Activated CD8-positive, alpha-beta memory T cell treated with anti-CD3 and anti-CD28 coated beads for 48 hours (primary cell): ENCODE measurements around the gene ASB6.
"Not testable (repeated sequence)": the region's sequence is repeated elsewhere in the genome, so short reads cannot be mapped to it uniquely, and the experiment has no call there.

Experiments used
- DNase-seq, 3 experiments: peaks; one replicate each; pipeline ENCODE4 v3.0.0-alpha.2; 2020; ENCODE audit warnings: low read depth in 2 of 3, low spot score in 2 of 3

ASB6 gene

GRCh38 chr9:129667378-129667777 is 25.4 kb upstream of the ASB6 start:
- no peak for DNase-seq

GRCh38 chr9:129666575-129666974 is 24.6 kb upstream of the ASB6 start:
- DNase-seq = no peak

DNA sequence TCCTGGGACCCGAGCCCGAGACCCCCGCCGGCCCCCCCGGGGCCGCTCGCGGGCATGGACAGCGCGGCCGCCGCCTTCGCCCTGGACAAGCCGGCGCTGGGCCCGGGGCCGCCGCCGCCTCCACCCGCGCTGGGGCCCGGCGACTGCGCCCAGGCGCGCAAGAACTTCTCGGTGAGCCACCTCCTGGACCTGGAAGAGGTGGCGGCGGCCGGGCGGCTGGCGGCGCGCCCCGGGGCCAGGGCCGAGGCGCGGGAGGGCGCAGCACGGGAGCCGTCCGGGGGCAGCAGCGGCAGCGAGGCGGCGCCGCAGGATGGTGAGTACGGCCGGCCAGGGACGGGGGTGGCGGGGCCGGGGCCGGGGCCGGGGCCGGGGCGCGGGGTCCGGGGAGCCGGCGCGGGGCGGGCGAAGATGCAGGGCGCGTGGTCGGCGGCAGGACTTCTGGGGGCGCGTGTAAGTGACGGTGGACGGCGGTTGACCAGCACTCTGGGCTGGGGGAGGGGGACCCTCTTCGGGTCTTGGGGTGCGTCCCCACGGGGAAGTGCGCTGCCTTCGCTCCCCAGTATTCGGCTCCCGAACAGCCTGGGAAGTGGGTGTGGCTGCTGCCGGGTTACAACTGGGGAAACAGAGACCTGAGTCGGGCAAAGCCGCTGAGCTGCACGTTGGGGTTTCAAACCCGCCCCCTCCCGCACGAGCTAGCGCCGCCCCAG is 24.0 kb upstream of the ASB6 start:
- DNase-seq = no peak

DNA sequence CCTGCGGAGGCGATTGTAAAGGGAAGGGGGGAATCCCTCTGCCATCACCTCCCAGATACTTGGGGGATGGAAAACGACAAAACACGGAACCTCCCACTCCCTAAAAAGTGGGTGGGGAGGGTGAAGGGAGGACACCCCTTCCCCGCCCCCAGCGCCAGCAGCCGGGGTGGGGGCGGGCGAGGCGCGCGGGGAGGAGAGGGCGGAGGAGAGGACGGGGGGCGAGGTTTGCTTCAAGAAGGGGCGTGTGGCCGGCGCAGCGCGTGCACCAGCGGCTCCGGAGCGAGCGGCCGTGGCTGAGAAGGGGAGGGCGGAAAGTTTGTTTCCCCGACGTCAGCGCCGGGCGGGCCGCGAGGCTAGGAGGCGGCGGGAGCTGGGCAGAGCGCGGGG is 23.4 kb upstream of the ASB6 start, which contains the start of gene PRRX2:
Gene PRRX2 (plus strand): TSS at position 259 of the 387 bp plus-strand sequence. CDS start 221 bp downstream, outside the sequence.
- DNase-seq = no peak

GRCh38 chr9:129664746-129665388 is 22.9 kb upstream of the ASB6 start:
- no peak for DNase-seq

GRCh38 chr9:129662239-129662638 is 20.3 kb upstream of the ASB6 start:
- DNase-seq = not testable (repeated sequence)

DNA sequence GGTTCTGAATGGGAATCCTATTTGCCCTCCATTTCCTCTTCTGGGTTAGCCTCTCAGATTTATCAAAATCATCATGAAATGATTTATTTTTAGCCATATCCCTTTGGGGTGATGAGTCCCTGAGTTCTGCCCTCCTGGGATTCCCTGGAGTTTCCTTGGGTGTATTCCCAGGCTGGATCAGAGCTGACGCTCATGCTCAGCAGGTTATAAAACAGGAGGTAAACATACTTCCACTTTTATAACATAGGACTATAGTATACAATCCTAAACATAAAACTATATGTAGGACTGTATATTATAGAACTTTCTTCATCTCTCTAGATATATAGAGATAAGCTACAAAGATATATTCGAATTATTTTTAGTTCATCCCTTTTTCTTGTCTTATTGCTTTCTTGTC is 19.1 kb upstream of the ASB6 start:
- no peak for DNase-seq

DNA sequence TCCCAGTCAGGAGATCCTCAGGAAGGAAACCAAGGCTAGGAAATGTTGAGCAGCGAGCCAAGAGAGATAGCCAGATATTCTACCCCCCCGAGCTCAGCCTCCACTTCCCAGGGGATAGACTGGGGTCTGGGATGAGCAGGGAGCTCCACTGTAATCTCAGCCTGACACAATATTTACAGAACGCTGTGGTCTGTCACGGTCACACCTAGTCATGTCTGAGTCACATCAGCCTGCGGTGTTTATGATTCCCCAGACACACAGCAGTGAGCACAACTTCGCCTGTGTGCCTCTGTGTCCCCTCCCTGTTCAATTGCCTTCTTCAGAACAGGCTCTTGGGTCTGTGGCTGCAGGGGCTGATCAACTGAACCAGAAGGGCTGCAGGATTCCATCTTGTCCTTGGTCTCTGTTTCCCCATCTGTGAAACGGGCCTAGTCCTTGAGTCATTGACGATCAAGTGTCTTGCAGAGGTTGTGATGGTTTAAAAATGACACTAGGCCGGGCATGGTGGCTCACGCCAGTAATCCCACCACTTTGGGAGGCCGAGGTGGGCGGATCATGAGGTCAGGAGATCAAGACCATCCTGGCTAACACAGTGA is 14.9 kb upstream of the ASB6 start:
- no peak for DNase-seq

GRCh38 chr9:129655696-129656095 is 13.7 kb upstream of the ASB6 start:
- no peak for DNase-seq

- DNase-seq = no peak
Measured at GRCh38 chr9:129655154-129655553, 13.2 kb upstream of the ASB6 start.

DNA sequence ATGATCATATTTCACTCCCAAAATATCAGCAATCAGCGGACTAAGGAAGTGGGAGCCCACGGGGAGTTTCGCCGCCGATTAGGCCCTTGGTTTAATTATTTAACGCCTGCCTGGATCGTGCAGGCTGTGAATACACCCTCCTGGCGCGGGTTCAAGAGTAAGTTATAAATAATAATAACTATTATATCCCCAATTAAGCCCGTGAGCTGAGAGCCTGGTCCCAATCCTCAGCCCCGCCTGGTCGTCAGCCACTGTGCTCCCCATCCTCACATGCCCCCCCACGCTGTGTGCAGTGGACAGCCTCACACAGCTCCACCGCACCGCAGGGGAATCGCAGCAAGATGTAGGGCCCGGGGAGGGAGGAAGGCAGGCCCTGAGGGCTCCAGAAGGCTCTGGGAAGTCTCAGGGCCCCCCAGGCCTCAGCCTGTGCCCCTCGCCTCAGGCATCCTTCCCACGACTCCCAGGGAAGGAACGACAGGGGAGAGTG is 12.6 kb upstream of the ASB6 start:
- no peak for DNase-seq

GRCh38 chr9:129653823-129654553 is 12.0 kb upstream of the ASB6 start:
- no peak for DNase-seq

DNA sequence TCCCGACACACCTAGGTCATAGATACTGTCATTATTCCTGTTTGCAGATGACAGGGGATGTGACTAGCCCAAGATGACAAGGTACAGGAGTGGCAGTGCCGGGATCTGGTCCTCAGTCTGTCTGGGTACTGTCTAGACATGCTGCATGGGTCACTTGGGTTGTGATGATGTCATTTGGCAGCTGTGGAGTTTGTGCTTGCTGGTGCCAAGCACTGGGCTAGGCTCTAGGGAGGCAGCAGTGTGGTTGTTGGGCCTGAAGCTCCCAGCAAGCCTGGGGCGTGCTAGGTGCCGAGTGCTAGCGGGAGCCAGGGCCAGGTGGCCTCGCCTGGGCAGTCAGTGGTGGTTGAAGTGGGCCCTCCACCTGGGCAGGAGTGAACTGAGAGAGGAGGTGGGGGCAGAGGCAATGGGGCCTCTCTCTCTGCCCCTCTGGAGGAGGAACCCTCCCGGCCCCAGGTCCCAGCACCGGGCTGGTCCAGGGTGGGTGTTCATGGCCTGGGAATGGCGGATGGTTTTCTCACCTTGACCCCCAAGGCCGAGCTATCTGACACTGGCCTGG is 8.8 kb upstream of the ASB6 start:
- no peak for DNase-seq

- no peak for DNase-seq
Measured at GRCh38 chr9:129649726-129650679, 8.1 kb upstream of the ASB6 start.

- no peak for DNase-seq
Measured at GRCh38 chr9:129648764-129649115, 6.8 kb upstream of the ASB6 start.

DNA sequence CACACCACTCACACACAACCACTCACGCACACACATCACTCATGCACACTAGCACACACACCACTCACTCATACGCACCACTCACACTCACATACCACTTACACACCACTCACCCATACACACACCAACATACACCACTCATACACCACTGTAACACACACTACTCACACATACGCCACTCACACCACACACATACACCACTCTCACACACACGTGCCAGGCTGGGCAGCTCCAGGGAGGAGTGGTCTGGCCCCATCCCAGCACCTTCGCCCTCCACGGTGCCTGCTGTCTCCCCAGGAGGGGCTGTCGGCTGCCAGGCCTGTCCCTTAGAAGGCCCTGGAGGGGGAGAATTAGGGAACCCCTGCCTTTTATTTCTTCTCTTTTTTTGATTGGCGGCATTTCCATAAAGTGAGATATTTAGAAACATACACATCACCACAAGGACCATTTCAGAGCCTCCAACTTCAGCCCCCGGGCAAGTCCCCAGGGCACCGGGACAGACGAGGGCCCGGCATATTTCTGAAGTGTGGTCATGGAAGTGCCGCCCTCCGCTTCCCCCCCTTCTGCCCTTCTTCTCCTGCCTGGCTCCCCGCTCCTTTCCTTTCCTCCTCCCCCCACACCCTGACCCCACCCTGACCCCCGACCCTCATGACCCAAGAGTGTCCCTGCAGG is 6.3 kb upstream of the ASB6 start:
- no peak for DNase-seq

DNA sequence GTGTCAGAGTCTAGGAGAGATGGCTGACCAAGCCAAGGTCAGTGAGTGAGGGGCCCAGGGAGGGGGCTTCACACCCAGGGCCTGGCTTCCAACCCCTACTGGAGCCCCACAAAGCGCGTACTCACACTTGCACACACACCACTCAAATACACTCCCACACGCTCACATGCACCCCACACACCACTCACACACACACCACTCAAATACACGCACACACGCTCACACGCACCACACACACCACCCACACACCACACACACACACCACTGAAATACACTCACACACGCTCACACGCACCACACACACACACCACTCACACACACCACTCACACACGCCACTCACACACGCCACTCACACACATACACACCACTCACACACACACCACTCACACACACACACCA is 5.7 kb upstream of the ASB6 start:
- no peak for DNase-seq

GRCh38 chr9:129646654-129647053 is 4.7 kb upstream of the ASB6 start:
- DNase-seq = no peak

- no peak for DNase-seq
Measured at GRCh38 chr9:129646252-129646651, 4.3 kb upstream of the ASB6 start.

DNA sequence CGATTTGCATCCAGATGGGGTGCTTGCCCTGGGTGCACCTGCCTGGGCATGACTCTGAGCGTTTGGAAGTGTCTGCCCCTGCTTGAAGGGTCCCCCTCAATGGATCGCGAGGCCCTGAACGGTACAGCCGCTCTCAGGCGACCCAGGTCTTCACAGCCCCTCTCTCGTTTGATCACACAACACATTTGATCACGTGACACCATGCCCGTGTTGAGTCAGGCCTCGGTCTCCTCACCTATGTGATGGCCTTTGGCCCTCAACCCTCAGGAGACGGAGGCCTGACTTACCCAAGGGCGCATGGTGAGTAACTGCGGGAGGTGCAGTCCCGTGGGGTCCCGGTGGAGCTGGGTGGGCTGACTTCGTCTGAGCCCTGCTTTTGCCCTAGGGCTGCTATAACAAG is 3.0 kb upstream of the ASB6 start:
- no peak for DNase-seq
